HepG2 (cell line): Measurements from ENCODE around the gene PDE2A. TPM values are rescaled to one million over a fixed set of nuclear protein-coding genes. Genes with fewer than 3 reads are reported as not detected.

Experiments used
- ERF ChIP-seq: IDR thresholded peaks from 2 replicates; pipeline ENCODE4 v1.6.1; 2018; ENCODE audit warnings: missing biosample characterization, missing genetic modification reagents
- HNF1A ChIP-seq, 2 experiments: sonication (generic) in 1 of 2; formaldehyde crosslinking in 1 of 2; IDR thresholded peaks; 2 replicates each; pipeline versions ENCODE4 v1.4.0 to v1.6.1; 2016 to 2020; ENCODE audit warnings: borderline replicate concordance in 1 of 2, low read depth in 1 of 2, mild to moderate bottlenecking in 1 of 2, missing genetic modification reagents in 1 of 2
- PHF8 ChIP-seq: sonication (generic); formaldehyde crosslinking; IDR thresholded peaks from 2 replicates; pipeline ENCODE4 v1.5.0; 2020; ENCODE audit warnings: missing genetic modification reagents
- POGZ ChIP-seq: sonication (generic); formaldehyde crosslinking; IDR thresholded peaks from 2 replicates; pipeline ENCODE4 v1.4.0; 2020; ENCODE audit warnings: mild to moderate bottlenecking, missing genetic modification reagents
- SKI ChIP-seq: fragments of 450-650 bp; IDR thresholded peaks from one replicate; pipeline ENCODE4 v1.6.1; 2018; ENCODE audit warnings: mild to moderate bottlenecking; ENCODE audit not compliant: partially characterized antibody
- SNAPC4 ChIP-seq: sonication (generic); formaldehyde crosslinking; IDR thresholded peaks from 2 replicates; pipeline ENCODE4 v1.4.0; 2020; ENCODE audit warnings: mild to moderate bottlenecking, missing genetic modification reagents
- STAG1 ChIP-seq: sonication (generic); formaldehyde crosslinking; IDR thresholded peaks from 2 replicates; pipeline ENCODE4 v1.4.0; 2020; ENCODE audit warnings: missing genetic modification reagents
- polyA plus RNA-seq, 8 experiments: library from polyadenylated mRNA; depleted of rRNA in 3 of 8; stranded (reverse) in 7 of 8; unstranded in 1 of 8; fragments of >200 nt; fragmentation: Illumina TruSeq in 4 of 8; extraction: Trizol in 4 of 8; gene quantifications; 2 replicates each; pipeline versions ENCODE4 v1.2.1 to v1.2.3, GENCODE V29; 2011 to 2016; ENCODE audit warnings: low read depth in 4 of 8, missing spikeins in 1 of 8, mixed read lengths in 1 of 8; ENCODE audit not compliant: insufficient read depth in 1 of 8
- total RNA-seq, 5 experiments: library from RNA; depleted of rRNA; stranded (reverse); fragments of >200 nt; fragmentation: Illumina TruSeq; extraction: Trizol; gene quantifications; 2 replicates each; pipeline ENCODE4 v1.2.3, GENCODE V29; 2016; ENCODE audit warnings: low read depth in 1 of 5

Gene PDE2A
- total and polyA plus RNA-seq, 2 of the 13 experiments (the other 11 are each of a cell fraction or from before 2014, with no cell fraction given) = 3.1 TPM; not detected in 1

GRCh38 chr11:72684236-72684912 is 10.2 kb upstream of the PDE2A start (continued):
- TF ChIP-seq SNAPC4 (CRISPR knock-in tag) (no peak), SKI (no peak), PHF8 (CRISPR knock-in tag) (0 out of 2 replicates have a peak, but pooled peaks have one; percentile 18), STAG1 (CRISPR knock-in tag) (peak; percentile 54), ERF (CRISPR knock-in tag) (no peak), HNF1A (IDR thresholded peaks at IDR 0.05; ENCODE audit: low read depth) (no peak), HNF1A (CRISPR knock-in tag; IDR thresholded peaks at IDR 0.05; ENCODE audit: borderline replicate concordance) (no peak), POGZ (no peak)
